ENCODE results near the gene PPP3R2. TPM values are rescaled to one million over a fixed set of nuclear protein-coding genes. Genes with fewer than 3 reads are reported as not detected.

PPP3R2 gene
- total RNA-seq, 1 experiment from 2014 or later = not detected

DNA sequence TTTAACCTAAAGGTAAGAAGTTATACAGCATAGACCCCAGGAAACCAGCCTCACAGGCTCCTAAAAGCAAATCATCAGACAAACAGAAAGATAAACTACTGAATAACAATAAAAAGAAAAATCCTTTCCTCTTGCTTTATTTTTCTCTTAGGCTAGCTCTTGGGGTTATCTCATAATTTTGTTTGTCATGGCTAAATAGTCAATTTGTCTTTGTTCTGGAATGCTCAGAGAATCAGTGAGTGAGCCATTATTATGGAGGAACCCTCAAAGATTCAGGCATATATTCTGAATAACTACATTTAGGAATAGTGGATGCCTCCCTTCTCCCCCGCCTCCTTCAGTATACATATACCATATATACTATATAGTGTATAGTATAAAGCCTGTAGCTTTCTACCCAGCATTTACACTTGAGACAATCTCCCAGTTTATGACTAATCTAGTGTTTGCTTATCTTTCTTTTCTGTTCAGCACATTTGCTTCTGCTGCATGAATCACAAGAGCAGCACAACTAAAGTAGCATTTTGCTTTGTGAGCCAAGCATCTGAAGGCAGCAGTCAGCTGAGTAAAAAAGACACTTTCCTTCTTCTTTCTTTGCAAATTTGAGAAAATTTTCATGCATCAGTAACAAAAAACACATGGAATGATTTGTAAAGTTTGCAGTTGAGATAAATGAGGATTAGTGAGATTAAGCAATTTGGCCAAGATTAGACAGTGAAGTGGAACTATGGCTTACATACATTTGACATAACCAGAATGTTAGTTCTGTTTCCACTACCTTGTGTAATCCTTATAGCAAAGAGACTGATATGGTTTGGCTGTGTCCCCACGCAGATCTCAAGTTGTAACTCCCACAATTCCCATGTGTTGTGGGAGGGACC, 45.3 kb upstream of the PPP3R2 start:
- TF ChIP-seq RAD21 (IDR thresholded peaks at IDR 0.05; ENCODE audit: low read depth) (no peak), CBX3 (IDR thresholded peaks at IDR 0.05; ENCODE audit: low read depth) (no peak), SIN3A (IDR thresholded peaks at IDR 0.05; ENCODE audit: low read depth) (no peak), EZH2 (IDR thresholded peaks at IDR 0.05) (no peak), SP1 (IDR thresholded peaks at IDR 0.05; ENCODE audit: low read depth) (no peak), ELF1 (IDR thresholded peaks at IDR 0.05; ENCODE audit: borderline replicate concordance, low read depth) (no peak), POLR2AphosphoS5 (IDR thresholded peaks at IDR 0.05; ENCODE audit: low read depth, low read length) (no peak), POLR2A (IDR thresholded peaks at IDR 0.05; ENCODE audit: borderline replicate concordance, extremely low read depth, insufficient read depth, insufficient read length) (no peak), FOSL1 (IDR thresholded peaks at IDR 0.05; ENCODE audit: low read depth) (no peak), EZH2phosphoT487 (IDR thresholded peaks at IDR 0.05; ENCODE audit: borderline replicate concordance) (no peak), ZNF274 (IDR thresholded peaks at IDR 0.05; ENCODE audit: low read depth, low read length) (no peak), ZFX (IDR thresholded peaks at IDR 0.05) (no peak), CEBPB (IDR thresholded peaks at IDR 0.05; ENCODE audit: low read depth) (no peak), SRF (IDR thresholded peaks at IDR 0.05; ENCODE audit: low read depth) (no peak)
- TF ChIP-seq, protein P1, sequence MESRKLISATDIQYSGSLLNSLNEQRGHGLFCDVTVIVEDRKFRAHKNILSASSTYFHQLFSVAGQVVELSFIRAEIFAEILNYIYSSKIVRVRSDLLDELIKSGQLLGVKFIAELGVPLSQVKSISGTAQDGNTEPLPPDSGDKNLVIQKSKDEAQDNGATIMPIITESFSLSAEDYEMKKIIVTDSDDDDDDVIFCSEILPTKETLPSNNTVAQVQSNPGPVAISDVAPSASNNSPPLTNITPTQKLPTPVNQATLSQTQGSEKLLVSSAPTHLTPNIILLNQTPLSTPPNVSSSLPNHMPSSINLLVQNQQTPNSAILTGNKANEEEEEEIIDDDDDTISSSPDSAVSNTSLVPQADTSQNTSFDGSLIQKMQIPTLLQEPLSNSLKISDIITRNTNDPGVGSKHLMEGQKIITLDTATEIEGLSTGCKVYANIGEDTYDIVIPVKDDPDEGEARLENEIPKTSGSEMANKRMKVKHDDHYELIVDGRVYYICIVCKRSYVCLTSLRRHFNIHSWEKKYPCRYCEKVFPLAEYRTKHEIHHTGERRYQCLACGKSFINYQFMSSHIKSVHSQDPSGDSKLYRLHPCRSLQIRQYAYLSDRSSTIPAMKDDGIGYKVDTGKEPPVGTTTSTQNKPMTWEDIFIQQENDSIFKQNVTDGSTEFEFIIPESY (IDR thresholded peaks at IDR 0.05; ENCODE audit: extremely low read depth, insufficient replicate concordance, low read length) = no peak
- TF ChIP-seq, protein P2, sequence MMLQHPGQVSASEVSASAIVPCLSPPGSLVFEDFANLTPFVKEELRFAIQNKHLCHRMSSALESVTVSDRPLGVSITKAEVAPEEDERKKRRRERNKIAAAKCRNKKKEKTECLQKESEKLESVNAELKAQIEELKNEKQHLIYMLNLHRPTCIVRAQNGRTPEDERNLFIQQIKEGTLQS (IDR thresholded peaks at IDR 0.05) = no peak
- TF ChIP-seq, protein P3, sequence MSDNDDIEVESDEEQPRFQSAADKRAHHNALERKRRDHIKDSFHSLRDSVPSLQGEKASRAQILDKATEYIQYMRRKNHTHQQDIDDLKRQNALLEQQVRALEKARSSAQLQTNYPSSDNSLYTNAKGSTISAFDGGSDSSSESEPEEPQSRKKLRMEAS (IDR thresholded peaks at IDR 0.05) = no peak
- no TSS peak for BruUV-seq (replicated peaks)
- no peak overlapping the region for H3K4me3 ChIP-seq (replicated peaks in 1 of 2; ENCODE audit: low read depth in 1 of 2, low read length in 2 of 2)
- no peaks in the 10 kb centered on the region for H4K20me1 ChIP-seq (ENCODE audit: insufficient read depth)
- no peak overlapping the region for H2AFZ ChIP-seq (ENCODE audit: low read depth, low read length, poor library complexity, severe bottlenecking)
- H3K9me3 ChIP-seq (ENCODE audit: control insufficient read depth in 1 of 2, insufficient read depth in 1 of 2, low read depth in 1 of 2, low read length in 2 of 2) = no peaks in the 10 kb centered on the region
- no peak overlapping the region for H3K4me2 ChIP-seq (ENCODE audit: low read length)
- intact Hi-C loops (cut with micrococcal nuclease) = no loop called here
- H3K9me2 ChIP-seq (ENCODE audit: insufficient read depth) = no peaks in the 10 kb centered on the region
- H3K36me3 ChIP-seq (ENCODE audit: control insufficient read depth in 1 of 2, insufficient read depth in 2 of 2, low read length in 2 of 2) = no peaks in the 10 kb centered on the region
- 0 out of 2 replicates have a peak, but pooled peaks cover 5% of the 10 kb centered on the region for H3K27me3 ChIP-seq (ENCODE audit: insufficient read depth, low read length)
- H3K4me1 ChIP-seq (ENCODE audit: control insufficient read depth in 1 of 2, insufficient read depth in 2 of 2, low read length in 2 of 2) = no peaks in the 10 kb centered on the region
- RAD21 ChIA-PET (ENCODE audit: low non-redundant PET in 1 of 2, low total read pairs in 2 of 2, uncharacterized antibody in 2 of 2, unreplicated experiment in 2 of 2) = no interaction called here
- ATAC-seq = no peak
- no peak overlapping the region for H3K27ac ChIP-seq (ENCODE audit: low read depth, low read length)
- no peaks in the 10 kb centered on the region for H3K79me2 ChIP-seq (ENCODE audit: insufficient read depth, low read length)
- no peak for DNase-seq (ENCODE audit: low read depth, low spot score)
- CTCF ChIA-PET = no interaction called here
- H3K9ac ChIP-seq (ENCODE audit: low read length) = no peak overlapping the region
- POLR2A ChIA-PET = no interaction called here

All from HCT116 (cell line).